ENCODE data around the gene CRYBG2. TPM values are rescaled to one million over a fixed set of nuclear protein-coding genes. Genes with fewer than 3 reads are reported as not detected.
A peak's percentile ranks its signal among the peaks of the same experiment; 100 is the strongest.
"Not testable (repeated sequence)": the region's sequence is repeated elsewhere in the genome, so short reads cannot be mapped to it uniquely, and the experiment has no call there.

The CRYBG2 gene
- polyA plus RNA-seq, 6 donors from 2014 or later: 0.06 to 1.8 (median 0.70) TPM

DNA sequence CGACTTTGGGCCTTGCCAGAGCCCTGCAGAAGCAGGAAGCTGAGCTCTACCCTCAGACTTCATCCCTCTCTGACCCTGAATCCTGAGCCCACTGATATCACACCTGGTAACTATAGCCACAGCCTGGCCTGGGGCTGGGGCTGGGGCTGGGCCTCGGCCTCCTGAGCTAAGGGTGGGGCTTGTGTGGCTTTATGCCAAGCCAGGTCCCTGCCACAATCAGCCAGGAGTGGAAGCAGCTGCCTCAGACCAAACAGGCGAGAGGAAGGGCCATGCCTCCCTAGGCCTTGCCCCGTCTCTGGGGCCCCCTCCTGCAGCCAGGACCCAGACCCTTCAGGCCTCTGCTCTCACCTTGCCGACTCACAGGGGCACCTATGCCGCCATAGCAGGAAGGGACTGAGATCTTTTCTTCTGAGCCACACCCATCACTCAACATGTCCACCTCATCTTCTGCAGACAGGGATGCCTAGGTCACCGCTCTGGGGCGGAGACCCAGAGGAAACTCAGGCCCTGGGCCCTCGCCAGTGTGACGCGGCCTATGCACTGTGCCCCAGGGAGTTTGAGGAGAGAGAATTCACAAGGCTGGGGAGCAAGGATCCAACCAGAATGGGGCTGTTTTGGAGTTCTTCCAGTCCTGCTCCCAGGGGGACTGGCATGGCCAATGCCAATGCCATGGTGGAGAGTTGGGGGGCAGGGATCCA lies 53.2 kb downstream of the CRYBG2 start:
- H3K27me3 Mint-ChIP-seq: no peaks in the 10 kb centered on the region
- H3K4me3 Mint-ChIP-seq: peak overlapping the region in 3 of 8 donors; percentile 9 to 52 (median 20)
- H3K4me1 Mint-ChIP-seq: peaks cover 32 to 48% (median 46%) of the 10 kb centered on the region in 3 donors
- no peak for DNase-seq
- peak overlapping the region in 4 of 6 donors; percentile 17 to 79 (median 32) for H3K27ac Mint-ChIP-seq
- H3K9me3 Mint-ChIP-seq: no peaks in the 10 kb centered on the region
- no peaks in the 10 kb centered on the region for H3K36me3 Mint-ChIP-seq
- ATAC-seq (ENCODE audit: low read depth in 2 of 2): no peak

DNA sequence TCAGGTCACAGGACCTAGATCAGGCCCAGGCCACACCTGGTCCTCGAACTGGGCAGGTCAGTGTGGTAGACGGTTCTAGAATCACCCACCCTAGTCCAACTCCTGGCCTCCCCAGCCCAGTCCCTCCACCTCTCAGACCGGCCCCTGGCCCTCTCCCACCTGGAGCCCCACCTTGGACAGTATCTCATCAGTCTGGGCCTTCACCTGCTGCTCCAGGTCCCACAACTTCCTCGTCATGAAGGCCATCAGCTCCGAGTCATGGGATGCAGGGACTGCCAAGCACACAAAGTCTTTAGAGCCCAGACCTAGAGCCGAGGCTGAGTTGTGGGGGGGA lies 56.2 kb downstream of the CRYBG2 start:
- H3K36me3 Mint-ChIP-seq: no peaks in the 10 kb centered on the region
- H3K9me3 Mint-ChIP-seq: no peaks in the 10 kb centered on the region
- no peaks in the 10 kb centered on the region for H3K27me3 Mint-ChIP-seq
- ATAC-seq (ENCODE audit: low read depth in 2 of 2) (no peak), DNase-seq (no peak)
- H3K27ac Mint-ChIP-seq: no peak overlapping the region
- peaks cover 49 to 64% (median 64%) of the 10 kb centered on the region in 3 donors for H3K4me1 Mint-ChIP-seq
- H3K4me3 Mint-ChIP-seq: peak overlapping the region in 1 of 8 donors; percentile 21

DNA sequence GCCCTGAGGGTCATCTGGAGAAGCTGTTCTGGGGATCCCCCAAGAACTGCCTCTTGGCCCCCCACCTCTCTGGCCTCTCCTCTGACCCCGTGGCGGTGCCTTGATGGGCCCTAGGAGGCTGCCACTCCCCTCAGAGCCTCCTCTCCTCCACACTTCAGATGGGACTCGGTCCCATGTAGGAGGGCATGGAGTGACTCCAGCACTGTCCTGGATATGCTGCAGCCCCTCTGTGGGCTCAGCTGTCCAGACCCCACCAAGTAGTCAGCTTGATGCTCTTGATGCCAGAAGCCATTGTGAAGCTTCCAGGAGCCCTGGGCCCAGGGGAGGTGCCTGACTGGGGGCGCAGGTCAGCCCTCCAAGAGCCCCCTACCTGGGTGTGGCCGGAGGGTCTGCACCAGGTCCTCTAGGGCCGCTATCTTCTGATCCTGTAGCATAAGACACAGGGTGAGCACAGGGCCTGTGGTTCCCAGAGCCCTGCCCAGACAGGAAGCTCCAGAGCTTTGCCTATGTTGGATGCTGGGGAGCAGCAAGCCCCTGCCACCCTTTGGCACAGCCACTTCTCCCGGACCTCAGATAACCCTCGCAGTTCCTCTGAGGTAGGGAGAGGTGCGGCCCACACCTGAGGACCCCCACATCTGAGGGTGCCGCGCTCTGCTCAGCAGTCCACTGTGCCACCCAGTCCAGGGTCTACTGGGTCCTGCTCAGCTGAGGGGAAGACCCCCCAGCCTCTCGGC lies 56.7 kb downstream of the CRYBG2 start:
- no peak for ATAC-seq (ENCODE audit: low read depth in 2 of 2)
- H3K4me1 Mint-ChIP-seq: peaks cover 52 to 69% (median 69%) of the 10 kb centered on the region in 3 donors

DNA sequence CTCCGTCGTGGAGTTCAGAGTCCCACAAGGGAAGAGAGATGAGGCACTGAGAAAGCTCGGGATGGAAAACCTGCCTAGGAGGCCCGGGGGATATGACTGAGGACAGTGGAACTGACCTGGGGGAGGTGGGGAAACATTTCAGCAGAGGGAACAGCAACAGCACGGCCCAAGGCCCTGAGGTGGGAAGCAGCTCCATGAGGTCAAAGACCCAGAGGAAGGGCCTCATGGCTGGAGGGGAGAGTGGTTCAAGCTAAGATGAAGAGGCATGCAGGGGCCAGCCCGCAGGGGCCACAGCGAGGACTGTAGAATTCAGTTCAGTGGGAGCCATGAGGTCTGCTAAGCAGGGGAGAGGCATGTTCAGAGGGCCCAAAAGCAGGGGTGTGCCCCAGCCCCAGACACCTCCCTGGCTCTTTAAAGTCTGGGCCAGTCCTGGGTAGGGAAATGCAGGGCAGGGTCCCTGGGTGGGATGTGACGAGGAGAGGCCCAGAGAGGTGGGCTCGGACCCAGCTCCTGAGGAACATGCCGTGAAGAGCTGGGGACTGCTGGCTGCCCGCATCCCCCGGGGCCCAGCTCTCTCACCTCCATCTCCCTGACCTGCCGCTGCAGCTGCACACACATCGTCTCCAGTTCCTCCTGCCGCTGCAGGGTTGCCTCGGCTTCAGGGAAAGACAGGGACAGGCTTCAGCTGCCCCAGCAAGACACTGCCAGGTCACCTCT lies 57.4 kb downstream of the CRYBG2 start:
- ATAC-seq (ENCODE audit: low read depth in 2 of 2) (no peak), DNase-seq (no peak)
- H3K36me3 Mint-ChIP-seq: no peaks in the 10 kb centered on the region
- peak overlapping the region in 2 of 6 donors; percentile 68 to 91 for H3K27ac Mint-ChIP-seq
- H3K27me3 Mint-ChIP-seq: no peaks in the 10 kb centered on the region
- no peak overlapping the region for H3K4me3 Mint-ChIP-seq
- H3K9me3 Mint-ChIP-seq: no peaks in the 10 kb centered on the region
- peaks cover 59 to 77% (median 75%) of the 10 kb centered on the region in 3 donors for H3K4me1 Mint-ChIP-seq

More for the DNA sequence above, 56.7 kb downstream of the CRYBG2 start:
- H3K36me3 Mint-ChIP-seq: no peaks in the 10 kb centered on the region
- no peak for DNase-seq
- peak overlapping the region in 1 of 6 donors; percentile 68 for H3K27ac Mint-ChIP-seq
- no peaks in the 10 kb centered on the region for H3K27me3 Mint-ChIP-seq
- no peak overlapping the region for H3K4me3 Mint-ChIP-seq
- H3K9me3 Mint-ChIP-seq: no peaks in the 10 kb centered on the region

DNA sequence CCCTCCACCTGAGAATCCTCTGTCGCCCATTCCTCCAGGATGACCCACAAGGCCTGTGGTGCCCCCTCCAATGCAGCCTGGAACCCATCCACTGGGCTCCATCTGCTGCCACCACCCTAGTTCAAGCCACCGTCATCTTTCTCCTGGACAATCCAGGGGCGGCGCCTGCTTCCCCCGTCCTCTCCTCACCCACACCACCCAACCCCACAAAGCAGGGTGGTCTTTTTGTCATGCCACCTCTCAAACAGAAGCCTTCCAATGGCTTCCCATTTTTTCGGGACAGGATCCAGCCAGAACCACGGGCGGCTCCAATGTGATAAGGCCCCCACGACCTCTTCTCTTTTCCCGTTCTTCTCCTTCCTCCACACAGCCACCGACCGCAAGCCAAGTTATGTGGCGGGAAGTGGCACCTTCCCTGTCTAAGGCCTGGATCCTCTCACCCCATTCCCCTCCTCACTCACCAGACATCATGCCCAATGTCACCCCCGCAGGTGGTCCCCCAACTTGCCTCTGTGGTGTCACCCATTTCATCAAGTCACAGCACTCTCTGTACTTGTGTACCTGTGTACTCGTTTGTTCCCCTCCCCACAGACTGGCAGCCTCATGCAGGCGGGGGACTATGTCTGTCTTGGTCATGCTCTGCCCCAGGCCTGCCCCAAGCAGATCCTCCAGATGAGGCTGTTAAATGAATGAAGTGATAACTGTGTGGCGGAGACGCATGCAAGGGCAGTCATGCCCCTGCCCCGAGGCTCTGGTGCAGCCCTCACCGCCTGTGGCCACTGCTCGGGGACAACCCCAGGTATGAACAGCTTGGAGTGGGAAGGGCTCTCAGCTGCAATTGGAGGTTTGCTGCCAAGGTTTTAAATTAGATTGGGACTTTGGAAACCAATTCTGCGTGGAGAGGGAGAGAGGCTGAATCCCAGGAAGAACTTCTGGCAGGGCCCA lies 58.5 kb downstream of the CRYBG2 start:
- Mint-ChIP-seq H3K4me1 (peaks cover 64 to 82% (median 75%) of the 10 kb centered on the region in 3 donors), H3K27me3 (no peaks in the 10 kb centered on the region), H3K27ac (peak overlapping the region in 4 of 6 donors; percentile 28 to 91 (median 72)), H3K9me3 (no peaks in the 10 kb centered on the region), H3K36me3 (no peaks in the 10 kb centered on the region), H3K4me3 (peak overlapping the region in 1 of 8 donors; percentile 44)
- ATAC-seq (ENCODE audit: low read depth in 2 of 2): no peak
- DNase-seq: no peak

DNA sequence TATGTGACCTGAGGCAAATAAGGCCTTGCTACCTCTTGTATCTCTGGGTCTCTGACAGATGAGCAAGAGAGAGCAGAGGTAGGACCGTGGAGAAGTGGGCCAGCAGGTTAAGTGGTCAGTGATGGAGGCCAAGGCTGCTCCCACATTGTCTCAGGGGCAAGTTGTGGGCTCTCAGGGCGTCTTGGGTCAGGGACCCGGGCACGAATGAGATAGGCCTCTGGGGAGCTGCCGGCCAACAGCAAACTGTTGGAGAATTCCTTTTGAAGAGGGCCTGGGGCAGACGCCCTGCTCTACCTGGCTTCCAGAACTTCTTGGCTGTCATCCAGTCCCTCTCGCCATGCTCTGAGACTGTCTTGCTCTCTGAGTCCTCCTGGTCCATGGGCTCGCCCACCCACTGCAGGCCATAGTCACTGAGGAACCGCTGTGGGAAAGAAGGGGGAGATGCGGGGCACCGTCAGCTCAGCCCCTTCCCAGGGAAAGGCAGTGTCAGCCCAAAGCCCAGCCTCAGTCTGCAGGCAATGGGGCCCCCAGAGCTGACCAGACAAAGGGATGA lies 59.9 kb downstream of the CRYBG2 start:
- H3K9me3 Mint-ChIP-seq: no peaks in the 10 kb centered on the region
- H3K4me1 Mint-ChIP-seq: peaks cover 65 to 82% (median 77%) of the 10 kb centered on the region in 3 donors
- ATAC-seq (ENCODE audit: low read depth in 2 of 2): no peak
- no peaks in the 10 kb centered on the region for H3K36me3 Mint-ChIP-seq
- H3K4me3 Mint-ChIP-seq: peak overlapping the region in 3 of 8 donors; percentile 29 to 78 (median 56)
- DNase-seq: no peak
- H3K27ac Mint-ChIP-seq: peak overlapping the region in 2 of 6 donors; percentile 32 to 82
- H3K27me3 Mint-ChIP-seq: no peaks in the 10 kb centered on the region

DNA sequence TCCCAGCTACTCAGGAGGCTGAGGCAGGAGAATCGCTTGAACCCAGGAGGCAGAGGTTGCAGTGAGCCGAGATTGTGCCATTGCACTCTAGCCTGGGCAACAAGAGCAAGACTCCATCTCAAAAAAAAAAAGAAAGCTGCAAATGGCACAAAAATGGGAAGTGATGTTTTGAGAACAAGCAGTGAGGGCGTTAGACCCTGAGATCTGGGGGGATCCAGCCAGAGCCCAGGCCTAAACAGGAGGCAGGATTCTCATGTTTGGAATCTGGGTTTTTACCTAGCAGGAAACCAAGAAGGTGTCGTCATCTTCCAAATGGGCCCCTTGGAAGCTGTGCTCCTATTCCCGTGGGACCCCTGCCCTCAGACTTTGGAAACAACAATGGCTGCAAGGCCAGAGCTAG lies 61.2 kb downstream of the CRYBG2 start:
- peak overlapping the region; percentile 84 to 98 (median 96) for H3K27ac Mint-ChIP-seq
- not testable (repeated sequence) for DNase-seq

DNA sequence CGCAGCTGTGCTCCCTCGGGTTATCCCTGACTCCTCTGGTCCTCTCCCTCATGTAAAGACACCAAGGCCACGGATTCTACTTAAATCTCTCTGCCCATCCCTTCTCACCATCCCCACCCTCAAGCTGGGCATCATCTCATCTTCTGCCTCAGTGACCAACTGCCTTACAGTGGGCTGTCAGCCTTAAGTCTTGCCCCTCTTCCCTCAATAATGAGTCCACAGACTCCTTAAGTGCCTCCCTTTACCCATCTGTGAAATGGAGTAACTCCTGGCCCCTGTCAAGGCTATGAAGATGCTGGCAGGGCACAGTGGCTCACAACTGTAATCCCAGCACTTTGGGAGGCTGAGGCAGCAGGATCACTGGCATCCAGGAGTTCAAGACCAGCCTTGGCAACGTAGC lies 62.0 kb downstream of the CRYBG2 start:
- no peaks in the 10 kb centered on the region for H3K9me3 Mint-ChIP-seq
- peak overlapping the region; percentile 93 to 98 (median 96) for H3K27ac Mint-ChIP-seq
- H3K36me3 Mint-ChIP-seq: no peaks in the 10 kb centered on the region
- H3K4me1 Mint-ChIP-seq: peaks cover 81 to 91% (median 90%) of the 10 kb centered on the region in 3 donors
- DNase-seq: no peak
- peak overlapping the region in 7 of 8 donors; percentile 41 to 88 (median 78) for H3K4me3 Mint-ChIP-seq
- ATAC-seq (ENCODE audit: low read depth in 2 of 2): no peak
- no peaks in the 10 kb centered on the region for H3K27me3 Mint-ChIP-seq

More for the DNA sequence above, 61.2 kb downstream of the CRYBG2 start:
- not testable (repeated sequence) for H3K36me3 Mint-ChIP-seq; ATAC-seq (ENCODE audit: low read depth in 2 of 2); H3K27me3 Mint-ChIP-seq; H3K9me3 Mint-ChIP-seq
- peak overlapping the region in 7 of 8 donors; percentile 66 to 88 (median 78) for H3K4me3 Mint-ChIP-seq
- peaks cover 73 to 83% (median 82%) of the 10 kb centered on the region in 3 donors for H3K4me1 Mint-ChIP-seq

DNA sequence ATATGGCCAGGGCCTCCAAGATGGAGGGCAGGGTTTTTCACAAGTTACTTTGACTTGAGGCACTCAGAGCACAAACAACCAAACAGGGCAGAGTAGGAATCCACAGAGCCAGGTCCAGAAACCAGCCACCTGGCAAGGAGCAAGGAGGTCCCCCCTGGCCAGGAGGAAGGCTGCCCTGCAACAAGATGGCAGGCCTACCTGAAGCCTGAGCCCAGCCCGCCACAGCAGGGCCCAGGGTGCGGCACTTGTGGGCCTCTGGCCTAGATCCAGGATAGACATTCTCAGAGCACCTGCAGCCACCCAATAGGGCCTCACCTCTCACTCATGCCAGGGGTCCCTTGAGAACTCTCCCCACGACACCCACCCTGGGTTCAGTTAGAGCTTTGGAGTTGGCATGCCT lies 62.5 kb downstream of the CRYBG2 start:
- Mint-ChIP-seq H3K4me3 (peak overlapping the region in 7 of 8 donors; percentile 47 to 89 (median 72)), H3K27me3 (no peaks in the 10 kb centered on the region), H3K36me3 (no peaks in the 10 kb centered on the region), H3K4me1 (peaks cover 83 to 96% (median 92%) of the 10 kb centered on the region in 3 donors), H3K27ac (peak overlapping the region; percentile 93 to 100 (median 97)), H3K9me3 (no peaks in the 10 kb centered on the region)
- no peak for ATAC-seq (ENCODE audit: low read depth in 2 of 2)
- no peak for DNase-seq

DNA sequence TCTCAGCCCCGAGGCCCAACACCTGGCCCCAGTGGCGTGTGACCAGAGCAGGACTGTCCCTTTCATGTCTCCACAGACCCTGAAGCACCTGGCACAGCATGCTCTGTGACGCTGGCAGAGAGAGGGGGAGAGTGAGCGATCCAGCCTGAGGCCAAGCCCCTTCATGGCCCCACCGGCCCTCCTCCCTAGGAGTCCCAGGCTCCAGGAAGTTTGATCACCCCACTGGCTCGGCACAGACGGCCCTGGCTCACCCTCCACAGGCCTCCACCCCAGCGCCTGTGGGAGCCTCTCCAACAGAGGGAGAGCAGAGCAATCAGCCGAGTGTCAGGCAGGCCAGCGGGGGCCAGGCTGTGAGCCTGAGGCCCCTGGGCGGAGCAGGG lies 63.1 kb downstream of the CRYBG2 start:
- H3K27me3 Mint-ChIP-seq: no peaks in the 10 kb centered on the region
- H3K27ac Mint-ChIP-seq: peak overlapping the region; percentile 93 to 100 (median 98)
- H3K4me1 Mint-ChIP-seq: peaks cover 83 to 96% (median 90%) of the 10 kb centered on the region in 3 donors
- peak overlapping the region in 7 of 8 donors; percentile 15 to 91 (median 72) for H3K4me3 Mint-ChIP-seq
- H3K9me3 Mint-ChIP-seq: no peaks in the 10 kb centered on the region
- DNase-seq (no peak), ATAC-seq (ENCODE audit: low read depth in 2 of 2) (no peak)
- H3K36me3 Mint-ChIP-seq: no peaks in the 10 kb centered on the region

DNA sequence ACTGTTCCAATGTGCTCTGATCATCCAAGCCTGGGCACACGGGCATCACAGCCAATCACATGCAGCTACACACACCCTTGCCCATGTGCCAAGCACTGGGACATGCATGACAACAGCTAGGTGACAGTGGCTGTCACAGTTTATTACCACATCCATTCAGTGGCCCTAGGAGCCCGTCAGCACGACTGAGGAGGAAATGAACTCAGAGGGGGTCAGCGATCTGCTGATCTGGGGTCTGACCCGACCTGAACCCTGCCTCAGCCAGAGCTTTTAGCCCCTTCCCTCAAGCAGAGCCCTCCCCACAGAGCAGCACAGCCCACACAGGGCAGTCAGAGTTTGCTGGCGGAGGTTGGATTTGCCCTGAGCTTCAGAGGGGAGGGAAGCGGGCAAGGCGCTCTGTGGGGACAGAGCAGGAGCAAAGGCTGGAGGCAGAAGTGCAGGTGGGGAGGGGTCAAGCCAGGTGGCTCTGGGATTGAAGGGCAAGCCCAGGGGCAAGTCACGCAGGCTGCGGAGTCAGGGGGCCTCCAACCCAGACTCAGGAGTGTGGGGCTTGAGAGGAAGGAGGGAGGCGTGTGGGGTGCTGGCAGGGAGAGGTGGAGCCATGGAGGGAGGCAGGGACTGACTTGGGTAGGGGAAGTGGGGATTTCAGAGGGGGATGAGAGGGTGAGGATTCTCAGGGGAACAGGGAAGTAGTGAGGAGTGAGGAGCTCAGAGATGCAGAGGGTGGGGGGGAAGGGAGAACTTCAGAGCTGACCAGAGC lies 63.6 kb downstream of the CRYBG2 start:
- ATAC-seq (ENCODE audit: low read depth in 2 of 2) (peak in 1 of 2 donors; percentile 1), DNase-seq (no peak)
- Mint-ChIP-seq H3K9me3 (no peaks in the 10 kb centered on the region), H3K36me3 (no peaks in the 10 kb centered on the region), H3K27ac (peak overlapping the region; percentile 93 to 100 (median 98)), H3K27me3 (no peaks in the 10 kb centered on the region), H3K4me1 (peaks cover 80 to 96% (median 90%) of the 10 kb centered on the region in 3 donors), H3K4me3 (peak overlapping the region; percentile 53 to 91 (median 86))
